AG09309 (cell line): ENCODE data around the gene TMEM42.

Experiments
- DNase-seq: peaks from one replicate; pipeline ENCODE4 v3.0.0-alpha.2; 2010; ENCODE audit warnings: low read depth
- H3K4me3 ChIP-seq: 2 replicates; pipeline ENCODE4 v1.5.1; 2011; ENCODE audit warnings: mild to moderate bottlenecking, low read depth, low read length, moderate library complexity; ENCODE audit not compliant: control insufficient read depth
- TF ChIP-seq, protein P1 (sequence below): IDR thresholded peaks from 2 replicates; pipeline ENCODE4 v1.5.1; 2011; ENCODE audit warnings: mild to moderate bottlenecking, low read depth, low read length, inconsistent platforms; ENCODE audit not compliant: insufficient read depth, control insufficient read depth; ENCODE audit errors: missing control alignments

Gene TMEM42

DNA sequence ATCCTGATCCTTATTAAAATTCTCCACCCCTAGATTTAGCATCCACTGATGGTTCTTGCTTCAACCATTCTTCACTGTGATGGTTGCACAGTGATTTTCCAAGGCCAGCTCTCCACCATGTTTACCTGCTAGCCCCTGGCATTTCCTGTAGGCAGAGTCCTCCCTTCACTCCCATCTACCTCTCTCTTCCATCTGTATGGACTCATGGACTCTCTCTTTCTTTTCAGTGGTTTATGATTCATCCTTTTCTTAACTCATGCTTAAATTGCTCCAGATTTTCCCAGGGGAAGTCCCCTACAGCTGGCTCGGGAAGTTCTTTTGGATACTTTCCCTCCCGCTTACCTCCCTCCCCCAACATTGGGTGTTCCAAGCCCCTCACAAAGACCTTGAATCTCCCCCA, 31.4 kb downstream of the TMEM42 start:
- H3K4me3 ChIP-seq = no peak overlapping the region
- TF ChIP-seq, protein P1, sequence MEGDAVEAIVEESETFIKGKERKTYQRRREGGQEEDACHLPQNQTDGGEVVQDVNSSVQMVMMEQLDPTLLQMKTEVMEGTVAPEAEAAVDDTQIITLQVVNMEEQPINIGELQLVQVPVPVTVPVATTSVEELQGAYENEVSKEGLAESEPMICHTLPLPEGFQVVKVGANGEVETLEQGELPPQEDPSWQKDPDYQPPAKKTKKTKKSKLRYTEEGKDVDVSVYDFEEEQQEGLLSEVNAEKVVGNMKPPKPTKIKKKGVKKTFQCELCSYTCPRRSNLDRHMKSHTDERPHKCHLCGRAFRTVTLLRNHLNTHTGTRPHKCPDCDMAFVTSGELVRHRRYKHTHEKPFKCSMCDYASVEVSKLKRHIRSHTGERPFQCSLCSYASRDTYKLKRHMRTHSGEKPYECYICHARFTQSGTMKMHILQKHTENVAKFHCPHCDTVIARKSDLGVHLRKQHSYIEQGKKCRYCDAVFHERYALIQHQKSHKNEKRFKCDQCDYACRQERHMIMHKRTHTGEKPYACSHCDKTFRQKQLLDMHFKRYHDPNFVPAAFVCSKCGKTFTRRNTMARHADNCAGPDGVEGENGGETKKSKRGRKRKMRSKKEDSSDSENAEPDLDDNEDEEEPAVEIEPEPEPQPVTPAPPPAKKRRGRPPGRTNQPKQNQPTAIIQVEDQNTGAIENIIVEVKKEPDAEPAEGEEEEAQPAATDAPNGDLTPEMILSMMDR = no peak
- DNase-seq = peak; percentile 10

- DNase-seq = no peak
- TF ChIP-seq, protein P1 = no peak
- H3K4me3 ChIP-seq = no peak overlapping the region
Measured at GRCh38 chr3:44894485-44894884, 32.8 kb downstream of the TMEM42 start.

- no peak overlapping the region for H3K4me3 ChIP-seq
- TF ChIP-seq, protein P1 = no peak
- no peak for DNase-seq
Measured at GRCh38 chr3:44896440-44896839, 34.7 kb downstream of the TMEM42 start.

- TF ChIP-seq, protein P1 = no peak
- no peak for DNase-seq
- H3K4me3 ChIP-seq = no peak overlapping the region
Measured at GRCh38 chr3:44899683-44900367, 38.1 kb downstream of the TMEM42 start.

- no peak for DNase-seq
- no peak overlapping the region for H3K4me3 ChIP-seq
- TF ChIP-seq, protein P1 = no peak
Measured at GRCh38 chr3:44902628-44903027, 40.9 kb downstream of the TMEM42 start.

- TF ChIP-seq, protein P1 = no peak
- no peak overlapping the region for H3K4me3 ChIP-seq
- DNase-seq = no peak
Measured at GRCh38 chr3:44903314-44903713, 41.6 kb downstream of the TMEM42 start.
